Measurements from ENCODE around the gene DOCK1. TPM values are rescaled to one million over a fixed set of nuclear protein-coding genes. Genes with fewer than 3 reads are reported as not detected.

Gene DOCK1
- polyA plus RNA-seq, 1 experiment: 37.9 TPM

DNA sequence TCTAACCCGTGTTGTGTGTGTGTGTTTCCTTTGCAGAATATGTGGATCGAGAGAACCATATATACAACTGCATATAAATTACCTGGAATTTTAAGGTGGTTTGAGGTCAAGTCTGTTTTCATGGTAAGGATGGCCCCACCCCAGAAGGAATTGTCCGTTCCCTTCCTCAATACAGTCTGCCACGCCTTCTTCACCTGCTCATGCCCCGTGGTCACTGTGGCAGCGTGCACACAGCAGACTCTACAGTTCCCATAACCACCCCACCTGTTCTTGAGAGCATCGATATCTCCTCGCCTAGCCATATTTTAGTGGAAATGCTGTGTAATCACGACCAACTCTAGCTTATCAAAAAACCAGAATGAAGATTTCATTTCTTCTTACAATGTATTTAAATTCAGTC lies 509.9 kb downstream of the DOCK1 start:
- TF ChIP-seq, protein P1, sequence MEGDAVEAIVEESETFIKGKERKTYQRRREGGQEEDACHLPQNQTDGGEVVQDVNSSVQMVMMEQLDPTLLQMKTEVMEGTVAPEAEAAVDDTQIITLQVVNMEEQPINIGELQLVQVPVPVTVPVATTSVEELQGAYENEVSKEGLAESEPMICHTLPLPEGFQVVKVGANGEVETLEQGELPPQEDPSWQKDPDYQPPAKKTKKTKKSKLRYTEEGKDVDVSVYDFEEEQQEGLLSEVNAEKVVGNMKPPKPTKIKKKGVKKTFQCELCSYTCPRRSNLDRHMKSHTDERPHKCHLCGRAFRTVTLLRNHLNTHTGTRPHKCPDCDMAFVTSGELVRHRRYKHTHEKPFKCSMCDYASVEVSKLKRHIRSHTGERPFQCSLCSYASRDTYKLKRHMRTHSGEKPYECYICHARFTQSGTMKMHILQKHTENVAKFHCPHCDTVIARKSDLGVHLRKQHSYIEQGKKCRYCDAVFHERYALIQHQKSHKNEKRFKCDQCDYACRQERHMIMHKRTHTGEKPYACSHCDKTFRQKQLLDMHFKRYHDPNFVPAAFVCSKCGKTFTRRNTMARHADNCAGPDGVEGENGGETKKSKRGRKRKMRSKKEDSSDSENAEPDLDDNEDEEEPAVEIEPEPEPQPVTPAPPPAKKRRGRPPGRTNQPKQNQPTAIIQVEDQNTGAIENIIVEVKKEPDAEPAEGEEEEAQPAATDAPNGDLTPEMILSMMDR (IDR thresholded peaks at IDR 0.05; ENCODE audit: low read depth, low read length): no peak
- DNase-seq (ENCODE audit: low read depth, low spot score): no peak
- no peak overlapping the region for H3K27ac ChIP-seq (ENCODE audit: low read depth, low read length)
- no peaks in the 10 kb centered on the region for H3K9me3 ChIP-seq (ENCODE audit: control insufficient read depth, insufficient read depth, low read length)
- ChIA-PET POLR2A (no interaction called here), CTCF (no interaction called here)
- H3K27me3 ChIP-seq (ENCODE audit: control insufficient read depth, insufficient read depth, low read length): no peaks in the 10 kb centered on the region
- no peak overlapping the region for H3K4me3 ChIP-seq (ENCODE audit: low read depth, low read length)

DNA sequence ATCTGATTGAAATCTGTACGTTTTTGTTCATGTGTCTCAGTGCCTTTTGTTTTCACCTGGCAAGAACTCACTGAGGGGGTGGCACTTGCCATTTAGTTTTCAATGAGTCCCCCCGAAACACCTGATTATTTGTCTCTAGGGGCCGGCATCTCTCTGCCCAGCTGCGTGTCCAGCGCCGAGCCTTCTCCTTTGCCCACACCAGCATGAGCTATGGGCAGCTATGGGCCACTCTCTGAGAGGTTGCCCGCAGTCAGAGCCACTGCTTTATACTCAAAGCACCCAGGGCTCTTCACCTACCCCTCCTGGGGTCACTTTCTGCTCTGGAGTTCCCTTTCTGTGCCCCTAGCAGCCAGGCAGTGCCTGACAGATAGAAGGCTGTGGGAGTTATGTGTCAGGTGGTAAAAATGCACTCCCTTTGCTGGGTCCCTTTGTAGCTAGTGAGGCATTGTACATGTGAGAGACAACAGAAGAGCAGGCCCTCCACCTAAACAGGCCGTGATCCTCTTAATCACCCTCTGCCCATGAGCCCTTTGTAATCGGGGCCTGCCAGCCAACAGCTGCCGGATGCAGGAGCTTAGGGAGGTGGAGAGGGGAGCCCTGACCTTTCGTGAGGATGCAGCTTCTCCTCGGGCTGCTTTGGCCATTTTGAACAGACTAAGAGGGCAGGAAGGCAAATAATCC lies 510.8 kb downstream of the DOCK1 start:
- Histone ChIP-seq H3K9me3 (ENCODE audit: control insufficient read depth, insufficient read depth, low read length) (no peaks in the 10 kb centered on the region), H3K4me3 (ENCODE audit: low read depth, low read length) (no peak overlapping the region), H3K27ac (ENCODE audit: low read depth, low read length) (no peak overlapping the region), H3K27me3 (ENCODE audit: control insufficient read depth, insufficient read depth, low read length) (no peaks in the 10 kb centered on the region)
- TF ChIP-seq, protein P1 (IDR thresholded peaks at IDR 0.05; ENCODE audit: low read depth, low read length): no peak
- CTCF ChIA-PET: no interaction called here
- POLR2A ChIA-PET: interaction anchor here (0.5 kb wide), 1 partner anchor 11 kb away, joined by 5 read pairs; no protein-coding TSS in a partner anchor
- DNase-seq (ENCODE audit: low read depth, low spot score): no peak

DNA sequence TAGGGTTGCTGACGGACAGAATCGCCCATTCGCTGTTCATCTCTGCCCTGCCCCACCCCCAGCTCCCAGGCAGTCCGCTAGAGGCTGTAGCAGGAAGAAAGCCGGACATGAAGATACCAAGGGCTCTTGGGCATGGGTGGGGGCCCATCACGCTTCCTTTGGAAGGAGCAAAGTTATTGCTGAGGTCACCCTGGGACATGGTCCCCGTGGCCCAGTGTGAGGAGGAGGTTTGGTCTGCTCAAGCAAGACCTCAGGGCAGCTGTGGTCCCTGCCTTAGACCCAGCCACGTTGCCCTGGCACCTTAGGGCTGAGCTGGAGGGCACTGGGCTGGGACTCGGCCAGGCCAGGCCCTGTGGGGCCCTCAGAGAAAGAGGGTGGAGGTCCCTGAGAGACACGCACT lies 511.8 kb downstream of the DOCK1 start:
- ChIA-PET CTCF (no interaction called here), POLR2A (no interaction called here)
- TF ChIP-seq, protein P1 (IDR thresholded peaks at IDR 0.05; ENCODE audit: low read depth, low read length): no peak
- Histone ChIP-seq H3K9me3 (ENCODE audit: control insufficient read depth, insufficient read depth, low read length) (no peaks in the 10 kb centered on the region), H3K27me3 (ENCODE audit: control insufficient read depth, insufficient read depth, low read length) (no peaks in the 10 kb centered on the region), H3K4me3 (ENCODE audit: low read depth, low read length) (no peak overlapping the region), H3K27ac (ENCODE audit: low read depth, low read length) (no peak overlapping the region)
- no peak for DNase-seq (ENCODE audit: low read depth, low spot score)

DNA sequence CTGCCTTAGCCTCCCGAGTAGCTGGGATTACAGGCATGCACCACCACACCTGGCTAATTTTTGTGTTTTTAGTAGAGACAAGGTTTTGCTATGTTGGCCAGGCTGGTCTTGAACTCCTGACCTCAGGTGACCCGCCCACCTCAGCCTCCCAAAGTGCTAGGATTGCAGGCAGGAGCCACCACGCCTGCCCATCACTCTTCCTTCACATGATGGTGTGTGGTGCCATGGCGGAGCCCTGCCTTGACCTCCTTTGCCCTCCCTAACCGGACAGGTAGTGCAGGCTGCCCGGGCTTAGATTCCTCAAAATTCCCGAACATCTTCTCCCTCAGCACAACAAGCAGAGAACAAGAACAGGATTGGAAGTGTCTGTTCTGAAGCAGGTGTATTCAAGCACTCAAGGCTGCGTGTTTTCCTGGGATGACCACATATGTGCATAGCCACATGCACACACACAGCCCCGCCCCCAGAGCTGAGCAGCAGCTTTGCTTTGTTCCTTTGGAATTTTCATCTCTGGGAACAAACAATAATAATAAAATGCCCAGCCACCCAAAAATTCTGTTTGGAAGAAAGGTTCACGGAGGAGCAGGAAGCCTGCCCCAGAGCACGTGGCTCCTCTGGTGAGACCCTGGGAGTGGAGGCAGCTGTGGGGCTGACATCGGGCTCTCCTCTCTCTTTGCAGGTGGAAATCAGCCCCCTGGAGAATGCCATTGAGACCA lies 512.6 kb downstream of the DOCK1 start:
- ChIA-PET CTCF (no interaction called here), POLR2A (no interaction called here)
- TF ChIP-seq, protein P1 (IDR thresholded peaks at IDR 0.05; ENCODE audit: low read depth, low read length): no peak
- Histone ChIP-seq H3K27me3 (ENCODE audit: control insufficient read depth, insufficient read depth, low read length) (no peaks in the 10 kb centered on the region), H3K27ac (ENCODE audit: low read depth, low read length) (no peak overlapping the region), H3K9me3 (ENCODE audit: control insufficient read depth, insufficient read depth, low read length) (no peaks in the 10 kb centered on the region), H3K4me3 (ENCODE audit: low read depth, low read length) (no peak overlapping the region)
- no peak for DNase-seq (ENCODE audit: low read depth, low spot score)

DNA sequence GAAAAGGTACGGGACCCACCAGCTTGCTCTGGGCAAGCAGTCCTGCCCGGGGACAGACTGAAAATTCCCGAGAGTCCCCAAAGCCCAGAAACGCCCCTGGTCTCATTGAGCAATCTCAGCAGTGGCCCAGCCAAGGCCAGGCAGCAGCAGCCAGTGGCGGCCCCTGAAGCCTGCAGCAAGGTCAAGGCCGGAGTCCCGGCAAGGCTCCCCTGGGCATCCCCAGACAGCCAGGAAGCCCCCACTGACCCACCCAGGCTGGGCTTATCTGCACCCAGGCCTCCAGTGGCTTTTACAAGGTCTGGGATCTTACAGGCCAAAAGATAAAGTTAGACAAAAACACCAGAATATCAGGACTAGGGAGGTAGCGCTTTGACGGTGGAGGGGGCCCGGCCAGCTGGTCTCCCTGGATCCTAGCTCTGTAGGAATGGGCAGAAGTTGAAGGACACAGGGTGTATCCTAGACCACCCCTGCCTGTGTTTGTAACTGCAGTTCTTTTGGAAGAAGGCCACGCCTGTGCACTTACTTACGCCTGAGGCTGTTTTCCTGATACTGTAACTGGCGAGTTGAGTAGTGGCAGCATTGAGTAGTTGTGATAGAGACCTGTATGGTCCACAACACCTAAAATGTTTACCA lies 513.4 kb downstream of the DOCK1 start:
- no peak for DNase-seq (ENCODE audit: low read depth, low spot score)
- CTCF ChIA-PET: no interaction called here
- Histone ChIP-seq H3K27ac (ENCODE audit: low read depth, low read length) (no peak overlapping the region), H3K9me3 (ENCODE audit: control insufficient read depth, insufficient read depth, low read length) (no peaks in the 10 kb centered on the region), H3K4me3 (ENCODE audit: low read depth, low read length) (no peak overlapping the region), H3K27me3 (ENCODE audit: control insufficient read depth, insufficient read depth, low read length) (no peaks in the 10 kb centered on the region)
- TF ChIP-seq, protein P1 (IDR thresholded peaks at IDR 0.05; ENCODE audit: low read depth, low read length): no peak
- POLR2A ChIA-PET: no interaction called here

Data from AG04450 (cell line).